Smooth muscle cell (in vitro differentiated cells): ENCODE data around the gene RNF112. TPM values are rescaled to one million over a fixed set of nuclear protein-coding genes. Genes with fewer than 3 reads are reported as not detected.
A peak's percentile ranks its signal among the peaks of the same experiment; 100 is the strongest.

Source experiments
- DNase-seq: peaks from one replicate; lab custom pipeline; 2025; ENCODE audit not compliant: unreplicated experiment; lab: John Stamatoyannopoulos, UW
- H2AFZ ChIP-seq: fragments of 200-600 bp; sonication (generic); 2 replicates; pipeline ENCODE4 v1.6.0; 2016; ENCODE audit warnings: antibody characterized with exemption, low read depth, mild to moderate bottlenecking
- H3F3A ChIP-seq: fragments of 200-600 bp; sonication (generic); 2 replicates; pipeline ENCODE4 v1.6.0; 2017; ENCODE audit warnings: antibody characterized with exemption, low read depth
- H3K27ac ChIP-seq: fragments of 200-600 bp; sonication (generic); 2 replicates; pipeline ENCODE4 v1.5.1; 2016; ENCODE audit warnings: low read depth, mild to moderate bottlenecking
- H3K27me3 ChIP-seq: fragments of 200-600 bp; sonication (generic); 2 replicates; pipeline ENCODE4 v1.6.1; 2016; ENCODE audit warnings: low read depth, mild to moderate bottlenecking
- H3K36me3 ChIP-seq: fragments of 200-600 bp; sonication (generic); 2 replicates; pipeline ENCODE4 v1.5.1; 2016; ENCODE audit warnings: low read depth
- H3K4me1 ChIP-seq: fragments of 200-600 bp; sonication (generic); 2 replicates; pipeline ENCODE4 v1.5.1; 2016; ENCODE audit warnings: low read depth
- H3K4me2 ChIP-seq: fragments of 200-600 bp; sonication (generic); 2 replicates; pipeline ENCODE4 v1.6.0; 2016; ENCODE audit warnings: mild to moderate bottlenecking
- H3K4me3 ChIP-seq: fragments of 200-600 bp; sonication (generic); 2 replicates; pipeline ENCODE4 v1.5.1; 2016; ENCODE audit warnings: mild to moderate bottlenecking
- H3K79me2 ChIP-seq: fragments of 200-600 bp; sonication (generic); 2 replicates; pipeline ENCODE4 v1.6.0; 2016; ENCODE audit warnings: low read depth, mild to moderate bottlenecking
- H3K9ac ChIP-seq: fragments of 200-600 bp; sonication (generic); 2 replicates; pipeline ENCODE4 v1.6.0; 2016; ENCODE audit warnings: low read depth
- H3K9me3 ChIP-seq: fragments of 200-600 bp; sonication (generic); replicated peaks from 2 replicates; pipeline ENCODE4 v1.5.1; 2016; ENCODE audit warnings: low read depth
- H4K20me1 ChIP-seq: fragments of 200-600 bp; sonication (generic); 2 replicates; pipeline ENCODE4 v1.6.0; 2016; ENCODE audit warnings: low read depth
- WGBS: methylation state at CpG from one replicate; pipeline ENCODE4 v1.1.7; 2016; ENCODE audit warnings: low lambda C conversion rate; 5-methylcytosine and 5-hydroxymethylcytosine counted together
- polyA plus RNA-seq: library from polyadenylated mRNA; unstranded; fragments of >200 nt; fragmentation: Nextera tagmentation; extraction: Ambion mirVana; gene quantifications from 2 replicates; pipeline ENCODE4 v1.2.1, GENCODE V29; 2016
- total RNA-seq: library from RNA; depleted of rRNA; stranded (reverse); fragments of >200 nt; gene quantifications from 2 replicates; pipeline ENCODE4 v1.2.3, GENCODE V29; 2014
- TF ChIP-seq, protein P1 (sequence below): fragments of 200-600 bp; sonication (generic); IDR thresholded peaks from 2 replicates; pipeline ENCODE4 v1.5.1; 2017; ENCODE audit warnings: borderline replicate concordance, mild to moderate bottlenecking, antibody characterized with exemption; ENCODE audit not compliant: insufficient read depth, poor library complexity, severe bottlenecking

The RNF112 gene
- total and polyA plus RNA-seq, 2 experiments from 2014 or later, result 4.6 to 7.2 TPM

DNA sequence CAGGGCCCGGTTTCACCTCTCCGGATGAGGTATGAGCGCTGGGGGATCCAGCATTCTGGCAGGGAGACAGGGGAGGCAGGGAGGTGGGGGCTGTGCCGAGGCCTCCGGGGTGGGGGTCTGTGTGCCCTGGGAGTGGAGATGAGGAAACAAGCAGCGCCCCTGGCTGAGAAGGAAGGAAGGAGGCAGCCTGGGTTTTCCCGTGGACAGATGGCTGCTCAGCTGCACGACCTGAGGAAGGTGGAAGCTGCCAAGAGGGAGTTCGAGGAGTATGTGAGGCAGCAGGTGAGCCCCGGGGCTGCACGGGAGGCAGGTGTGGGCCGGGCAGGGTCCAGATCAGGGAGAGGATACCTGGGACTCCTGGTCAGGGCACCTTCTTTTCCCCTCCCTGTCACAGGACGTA, 4.3 kb downstream of the RNF112 start:
- Histone ChIP-seq H3K9me3 (no peaks in the 10 kb centered on the region), H3K4me1 (peaks cover 7% of the 10 kb centered on the region), H3F3A (peaks cover 2% of the 10 kb centered on the region), H3K36me3 (no peaks in the 10 kb centered on the region), H3K79me2 (no peaks in the 10 kb centered on the region), H3K27ac (no peak overlapping the region), H2AFZ (no peak overlapping the region), H3K4me2 (no peak overlapping the region), H3K9ac (no peak overlapping the region), H3K27me3 (no peaks in the 10 kb centered on the region), H3K4me3 (no peak overlapping the region), H4K20me1 (no peaks in the 10 kb centered on the region)
- no peak for DNase-seq
- 94% methylated on average over 10 of the region's 13 CpGs for WGBS
- TF ChIP-seq, protein P1, sequence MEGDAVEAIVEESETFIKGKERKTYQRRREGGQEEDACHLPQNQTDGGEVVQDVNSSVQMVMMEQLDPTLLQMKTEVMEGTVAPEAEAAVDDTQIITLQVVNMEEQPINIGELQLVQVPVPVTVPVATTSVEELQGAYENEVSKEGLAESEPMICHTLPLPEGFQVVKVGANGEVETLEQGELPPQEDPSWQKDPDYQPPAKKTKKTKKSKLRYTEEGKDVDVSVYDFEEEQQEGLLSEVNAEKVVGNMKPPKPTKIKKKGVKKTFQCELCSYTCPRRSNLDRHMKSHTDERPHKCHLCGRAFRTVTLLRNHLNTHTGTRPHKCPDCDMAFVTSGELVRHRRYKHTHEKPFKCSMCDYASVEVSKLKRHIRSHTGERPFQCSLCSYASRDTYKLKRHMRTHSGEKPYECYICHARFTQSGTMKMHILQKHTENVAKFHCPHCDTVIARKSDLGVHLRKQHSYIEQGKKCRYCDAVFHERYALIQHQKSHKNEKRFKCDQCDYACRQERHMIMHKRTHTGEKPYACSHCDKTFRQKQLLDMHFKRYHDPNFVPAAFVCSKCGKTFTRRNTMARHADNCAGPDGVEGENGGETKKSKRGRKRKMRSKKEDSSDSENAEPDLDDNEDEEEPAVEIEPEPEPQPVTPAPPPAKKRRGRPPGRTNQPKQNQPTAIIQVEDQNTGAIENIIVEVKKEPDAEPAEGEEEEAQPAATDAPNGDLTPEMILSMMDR, result no peak

DNA sequence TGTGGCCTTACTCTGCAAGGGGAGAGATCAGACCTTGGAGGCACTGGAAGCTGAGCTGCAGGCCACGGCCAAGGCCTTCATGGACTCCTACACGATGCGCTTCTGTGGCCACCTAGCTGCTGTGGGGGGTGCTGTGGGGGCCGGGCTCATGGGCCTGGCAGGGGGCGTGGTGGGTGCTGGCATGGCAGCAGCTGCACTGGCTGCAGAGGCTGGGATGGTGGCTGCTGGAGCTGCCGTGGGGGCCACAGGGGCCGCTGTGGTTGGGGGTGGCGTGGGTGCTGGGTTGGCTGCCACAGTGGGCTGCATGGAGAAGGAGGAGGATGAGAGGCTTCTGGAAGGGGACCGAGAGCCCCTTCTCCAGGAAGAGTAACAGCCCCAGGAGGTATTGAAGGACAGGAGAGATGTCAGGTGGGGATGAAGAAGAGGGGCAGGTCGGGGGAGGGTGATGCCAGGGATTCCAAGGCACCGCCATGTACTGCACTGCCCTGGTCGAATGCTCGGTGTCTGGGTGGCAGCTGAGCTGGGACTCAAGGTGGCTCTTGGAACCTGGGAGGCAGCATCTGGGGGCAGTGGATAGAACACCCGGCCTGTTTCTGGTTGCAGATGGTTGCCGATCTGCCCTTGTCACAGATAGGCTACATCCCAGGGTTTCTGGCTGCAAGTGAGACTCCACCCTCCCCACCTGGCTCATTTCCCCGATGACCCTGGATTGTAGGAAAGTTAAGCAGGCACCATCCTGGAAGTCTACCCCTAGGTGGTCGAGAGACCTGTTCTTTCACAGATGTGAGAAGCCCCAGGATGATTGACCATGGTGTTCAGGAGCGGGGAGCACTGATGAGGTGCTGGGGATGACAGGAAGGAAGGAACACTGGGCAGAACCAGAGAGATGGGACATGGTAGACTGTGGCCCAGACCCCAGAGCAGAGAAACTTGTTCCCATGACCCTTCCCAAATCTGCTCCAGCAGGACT, 5.1 kb downstream of the RNF112 start:
- Histone ChIP-seq H3K9me3 (no peaks in the 10 kb centered on the region), H3K27ac (no peak overlapping the region), H4K20me1 (no peaks in the 10 kb centered on the region), H3K27me3 (no peaks in the 10 kb centered on the region), H3K36me3 (no peaks in the 10 kb centered on the region), H3K4me2 (no peak overlapping the region), H3K79me2 (no peaks in the 10 kb centered on the region), H2AFZ (no peak overlapping the region), H3K9ac (no peak overlapping the region), H3F3A (no peaks in the 10 kb centered on the region), H3K4me1 (peaks cover 3% of the 10 kb centered on the region), H3K4me3 (no peak overlapping the region)
- WGBS, result 93% methylated on average over 16 of the region's 18 CpGs
- TF ChIP-seq, protein P1, result no peak
- DNase-seq, result no peak

DNA sequence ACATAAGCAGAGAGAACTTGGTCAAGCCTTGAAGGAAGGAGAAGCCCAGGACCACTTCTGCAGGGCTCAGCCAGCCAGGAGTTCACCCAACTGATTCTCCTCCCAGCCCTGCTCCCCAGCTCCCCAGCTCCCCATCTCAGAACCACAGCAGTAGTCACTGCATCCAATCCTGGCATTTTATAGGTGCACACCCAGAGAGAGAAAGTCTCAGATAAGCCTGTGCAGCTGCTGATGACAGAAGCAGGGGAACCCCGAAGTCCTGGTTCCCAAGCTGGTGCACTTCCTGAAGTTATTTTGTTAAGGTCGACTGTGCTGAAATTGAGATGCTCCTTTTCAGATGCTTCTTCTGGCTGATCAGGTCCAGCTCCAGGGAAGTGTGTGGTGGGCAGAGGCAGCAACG, 6.6 kb downstream of the RNF112 start:
- no peaks in the 10 kb centered on the region for H3K79me2 ChIP-seq
- no peak overlapping the region for H2AFZ ChIP-seq
- H3K4me1 ChIP-seq, result no peaks in the 10 kb centered on the region
- H3F3A ChIP-seq, result no peaks in the 10 kb centered on the region
- no peak overlapping the region for H3K9ac ChIP-seq
- no peak for DNase-seq
- H3K27ac ChIP-seq, result peak overlapping the region; percentile 34
- no peak overlapping the region for H3K4me3 ChIP-seq
- TF ChIP-seq, protein P1, result no peak
- 74% methylated on average over 3 of the region's 3 CpGs for WGBS
- no peaks in the 10 kb centered on the region for H3K9me3 ChIP-seq
- H3K36me3 ChIP-seq, result no peaks in the 10 kb centered on the region
- no peaks in the 10 kb centered on the region for H3K27me3 ChIP-seq
- peak overlapping the region; percentile 40 for H3K4me2 ChIP-seq
- no peaks in the 10 kb centered on the region for H4K20me1 ChIP-seq
